Skeletal muscle tissue (tissue), 4 donors: ENCODE data around the gene MAGI1. TPM values are rescaled to one million over a fixed set of nuclear protein-coding genes. Genes with fewer than 3 reads are reported as not detected.

Experiments
- H3K27ac ChIP-seq: one replicate; pipeline ENCODE4 v1.7.0; 2013; ENCODE audit warnings: mild to moderate bottlenecking, low read depth, low read length, inconsistent platforms
- H3K27me3 ChIP-seq, 3 donors: one replicate each; pipeline ENCODE4 v1.7.0; 2013; ENCODE audit warnings: low read length in 3 of 3; ENCODE audit not compliant: control insufficient read depth in 3 of 3, insufficient read depth in 3 of 3
- H3K36me3 ChIP-seq, 3 donors: one replicate each; pipeline ENCODE4 v1.7.0; 2013; ENCODE audit warnings: low read length in 3 of 3; ENCODE audit not compliant: control insufficient read depth in 3 of 3, insufficient read depth in 3 of 3
- H3K4me1 ChIP-seq, 3 donors: one replicate each; pipeline ENCODE4 v1.7.0; 2013; ENCODE audit warnings: low read length in 3 of 3, mild to moderate bottlenecking in 3 of 3; ENCODE audit not compliant: control insufficient read depth in 3 of 3, insufficient read depth in 3 of 3
- H3K4me3 ChIP-seq, 3 donors: one replicate each; pipeline ENCODE4 v1.7.0; 2013; ENCODE audit warnings: low read length in 3 of 3
- H3K9ac ChIP-seq, 3 donors: one replicate each; pipeline ENCODE4 v1.7.0; 2013; ENCODE audit warnings: low read length in 3 of 3, mild to moderate bottlenecking in 3 of 3, moderate library complexity in 2 of 3, low read depth in 1 of 3
- H3K9me3 ChIP-seq, 3 donors: one replicate each; pipeline ENCODE4 v1.7.0; 2013; ENCODE audit warnings: low read length in 3 of 3; ENCODE audit not compliant: control insufficient read depth in 3 of 3
- total RNA-seq: library from RNA; depleted of rRNA; stranded (reverse); fragments of >200 nt; gene quantifications from one replicate; pipeline ENCODE4 v1.2.3, GENCODE V29; 2014
- donor health status: Osteomylitis.

The MAGI1 gene
- total RNA-seq, 1 donor from 2014 or later = 23.5 TPM

DNA sequence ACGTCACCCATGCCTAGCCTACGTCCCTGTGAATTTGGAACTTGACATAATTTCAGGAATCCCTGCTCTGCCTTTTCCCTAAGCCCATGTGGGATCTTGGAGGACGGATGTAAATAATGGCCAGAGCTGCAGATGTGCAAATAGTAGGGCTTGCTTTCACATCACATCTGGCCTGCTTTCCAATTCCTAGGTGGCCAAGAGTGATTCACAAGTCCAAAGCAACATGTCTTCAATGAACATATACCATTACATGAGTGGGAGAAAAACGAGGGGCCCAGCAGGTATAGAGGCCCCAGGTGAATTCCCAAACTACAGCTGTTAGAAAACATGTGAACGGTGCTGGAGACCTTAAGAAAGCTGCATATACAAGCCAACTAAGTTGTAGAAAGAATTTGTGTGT lies 214.6 kb downstream of the MAGI1 start:
- Histone ChIP-seq H3K27ac (no peak overlapping the region), H3K9ac (no peak overlapping the region), H3K4me1 (no peaks in the 10 kb centered on the region), H3K9me3 (no peaks in the 10 kb centered on the region), H3K4me3 (no peak overlapping the region), H3K27me3 (no peaks in the 10 kb centered on the region), H3K36me3 (no peaks in the 10 kb centered on the region)

DNA sequence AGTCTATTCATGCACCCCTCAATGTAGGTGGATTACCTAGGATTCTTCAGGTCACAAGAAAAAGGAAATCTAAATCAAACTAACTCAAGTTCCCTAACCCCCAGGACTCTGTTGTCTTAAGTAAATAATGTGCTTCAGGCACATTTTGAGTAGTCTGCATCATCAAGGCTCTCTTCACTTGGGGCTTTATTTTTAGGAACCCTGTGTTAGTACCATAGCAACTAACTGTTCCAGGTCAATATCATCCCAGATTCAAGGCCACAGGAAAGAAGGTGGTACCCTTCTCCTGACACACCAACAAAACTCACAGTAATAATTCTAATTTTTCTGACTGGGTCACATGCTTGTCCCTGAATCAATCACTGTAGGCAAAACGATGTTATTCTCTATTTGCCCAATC lies 218.1 kb downstream of the MAGI1 start:
- H3K27me3 ChIP-seq = no peaks in the 10 kb centered on the region
- H3K9me3 ChIP-seq = no peaks in the 10 kb centered on the region
- no peaks in the 10 kb centered on the region for H3K36me3 ChIP-seq
- H3K4me3 ChIP-seq = no peak overlapping the region
- no peak overlapping the region for H3K27ac ChIP-seq
- no peaks in the 10 kb centered on the region for H3K4me1 ChIP-seq
- no peak overlapping the region for H3K9ac ChIP-seq

DNA sequence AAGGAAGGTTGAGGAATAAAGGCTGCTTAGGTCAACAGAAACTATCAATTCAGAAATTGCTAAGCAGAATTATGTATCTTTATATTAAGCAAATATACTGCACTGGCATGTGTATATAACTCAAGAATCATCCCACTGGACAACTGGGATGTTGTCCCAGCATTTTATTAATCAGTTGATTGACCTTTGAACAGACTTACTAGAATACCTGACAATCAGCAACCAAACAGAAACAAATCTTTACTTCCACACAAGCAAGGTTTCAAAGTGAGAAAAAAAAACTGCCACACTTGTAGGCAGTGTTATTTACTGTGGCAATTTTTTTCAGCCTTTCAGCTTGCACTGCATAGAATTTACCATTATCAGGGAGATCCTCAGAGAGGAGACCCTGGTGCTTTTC lies 218.8 kb downstream of the MAGI1 start:
- no peak overlapping the region for H3K27ac ChIP-seq
- H3K9ac ChIP-seq = no peak overlapping the region
- H3K4me1 ChIP-seq = no peaks in the 10 kb centered on the region
- H3K4me3 ChIP-seq = no peak overlapping the region
- no peaks in the 10 kb centered on the region for H3K36me3 ChIP-seq
- no peaks in the 10 kb centered on the region for H3K9me3 ChIP-seq
- H3K27me3 ChIP-seq = no peaks in the 10 kb centered on the region

DNA sequence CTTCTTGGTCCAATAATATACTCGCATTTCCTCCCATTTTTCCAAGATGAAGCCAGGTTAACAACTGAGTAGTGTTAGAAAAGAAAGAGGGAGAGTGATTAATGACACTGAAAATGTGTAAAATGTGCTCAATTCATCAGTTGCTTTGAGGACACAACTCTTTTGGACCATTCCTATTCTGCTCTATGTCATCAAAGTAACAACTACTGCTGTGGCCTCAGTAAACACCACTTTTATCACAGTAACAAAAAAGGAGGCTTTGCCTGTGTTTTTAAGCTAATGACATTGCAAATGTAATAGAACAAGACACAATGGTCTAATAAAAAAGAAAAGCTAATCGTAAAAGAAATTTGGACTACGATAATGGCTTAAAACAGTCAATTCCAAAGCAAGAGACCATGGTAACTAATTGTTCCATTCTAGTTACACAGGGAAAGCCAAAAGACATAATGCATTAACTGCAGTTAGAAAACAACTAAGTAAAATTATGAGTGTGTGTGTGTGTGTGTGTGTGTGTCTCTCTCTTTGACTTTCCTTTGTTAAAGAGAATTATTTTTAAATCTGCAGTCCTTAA lies 221.1 kb downstream of the MAGI1 start:
- Histone ChIP-seq H3K4me1 (no peaks in the 10 kb centered on the region), H3K9ac (no peak overlapping the region), H3K27me3 (no peaks in the 10 kb centered on the region), H3K4me3 (no peak overlapping the region), H3K36me3 (no peaks in the 10 kb centered on the region), H3K27ac (no peak overlapping the region), H3K9me3 (no peaks in the 10 kb centered on the region)

DNA sequence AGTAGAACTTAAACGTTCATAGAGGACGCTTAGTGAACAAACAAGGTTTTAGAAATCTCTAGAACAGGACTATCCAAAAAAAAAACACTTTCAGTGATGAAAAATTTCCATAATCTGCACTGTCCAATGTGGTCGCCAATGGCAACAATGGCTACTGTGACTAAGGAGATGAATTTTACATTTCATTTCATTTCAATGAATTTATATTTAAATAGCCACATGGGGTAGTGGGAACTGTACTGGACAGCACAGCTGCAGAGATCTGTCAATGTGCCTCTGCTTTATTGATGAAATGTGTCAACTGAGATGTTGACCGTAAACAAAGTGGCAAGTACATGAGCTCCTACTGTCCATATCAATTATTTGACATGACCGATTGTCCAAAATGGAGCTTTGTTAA lies 222.5 kb downstream of the MAGI1 start:
- Histone ChIP-seq H3K27me3 (no peaks in the 10 kb centered on the region), H3K36me3 (no peaks in the 10 kb centered on the region), H3K9ac (no peak overlapping the region), H3K4me3 (no peak overlapping the region), H3K27ac (no peak overlapping the region), H3K9me3 (no peaks in the 10 kb centered on the region), H3K4me1 (peaks cover 0 to 7% (median 4%) of the 10 kb centered on the region in 3 donors)

DNA sequence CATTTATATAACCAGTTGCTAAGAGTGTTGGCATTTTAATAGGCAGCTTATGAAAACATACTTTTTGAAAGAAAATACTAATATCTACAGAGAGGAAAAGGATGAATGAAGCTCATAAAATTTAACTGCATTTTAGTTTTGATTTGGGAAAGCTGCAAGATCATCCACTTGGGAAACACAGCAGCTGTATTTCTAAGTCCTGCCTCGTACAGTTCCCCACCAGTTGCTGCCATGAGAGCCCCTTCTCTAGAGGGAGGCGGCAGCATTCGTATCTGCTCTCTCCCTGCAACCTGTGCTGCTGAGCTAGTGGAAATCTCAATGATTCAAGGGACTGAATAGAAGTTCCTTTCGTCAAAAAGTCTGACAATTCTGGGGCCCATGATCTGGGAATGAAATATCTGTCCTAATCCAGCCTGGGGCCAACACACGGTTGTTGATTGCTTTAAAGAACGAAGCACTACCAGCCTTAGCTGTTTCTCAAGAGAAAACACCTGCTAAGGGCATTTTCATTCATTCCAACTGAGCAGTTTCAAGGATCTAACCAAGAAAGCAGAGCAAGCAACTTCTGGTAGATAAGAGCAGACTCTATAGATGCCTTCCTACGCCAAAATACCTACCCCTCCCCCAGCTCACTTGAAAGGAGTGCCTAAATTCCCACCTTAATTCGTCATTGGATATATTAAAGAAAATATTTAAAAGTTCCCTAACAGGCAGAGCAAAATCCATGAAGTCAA lies 223.7 kb downstream of the MAGI1 start:
- H3K27ac ChIP-seq = no peak overlapping the region
- H3K4me1 ChIP-seq = peaks cover 4 to 14% (median 12%) of the 10 kb centered on the region in 3 donors

DNA sequence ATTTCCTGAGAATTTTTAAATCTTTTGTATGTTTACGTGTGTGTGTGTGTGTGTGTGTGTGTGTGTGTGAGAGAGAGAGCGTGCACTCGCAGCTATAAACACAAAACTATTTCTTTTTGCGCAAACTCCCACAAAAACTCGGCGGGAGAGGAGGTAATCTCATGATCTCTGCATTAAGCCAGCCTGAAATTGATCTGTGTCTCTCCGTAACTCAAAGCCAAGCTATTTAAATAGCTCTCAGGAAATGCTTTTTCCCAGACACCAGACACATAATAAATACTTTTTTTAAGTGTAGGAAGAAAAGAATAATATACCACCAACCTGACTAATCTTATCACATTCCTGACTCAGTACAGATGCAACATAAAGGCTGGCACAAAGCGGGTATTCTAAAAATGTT lies 226.8 kb downstream of the MAGI1 start:
- Histone ChIP-seq H3K9ac (peak overlapping the region in 1 of 3 donors; percentile 16), H3K9me3 (no peaks in the 10 kb centered on the region), H3K36me3 (no peaks in the 10 kb centered on the region), H3K27me3 (no peaks in the 10 kb centered on the region), H3K4me1 (peaks cover 4 to 14% (median 12%) of the 10 kb centered on the region in 3 donors), H3K27ac (no peak overlapping the region), H3K4me3 (no peak overlapping the region)

More for the DNA sequence above, 223.7 kb downstream of the MAGI1 start:
- no peaks in the 10 kb centered on the region for H3K27me3 ChIP-seq
- H3K4me3 ChIP-seq = no peak overlapping the region
- H3K9me3 ChIP-seq = no peaks in the 10 kb centered on the region
- no peak overlapping the region for H3K9ac ChIP-seq
- H3K36me3 ChIP-seq = no peaks in the 10 kb centered on the region

DNA sequence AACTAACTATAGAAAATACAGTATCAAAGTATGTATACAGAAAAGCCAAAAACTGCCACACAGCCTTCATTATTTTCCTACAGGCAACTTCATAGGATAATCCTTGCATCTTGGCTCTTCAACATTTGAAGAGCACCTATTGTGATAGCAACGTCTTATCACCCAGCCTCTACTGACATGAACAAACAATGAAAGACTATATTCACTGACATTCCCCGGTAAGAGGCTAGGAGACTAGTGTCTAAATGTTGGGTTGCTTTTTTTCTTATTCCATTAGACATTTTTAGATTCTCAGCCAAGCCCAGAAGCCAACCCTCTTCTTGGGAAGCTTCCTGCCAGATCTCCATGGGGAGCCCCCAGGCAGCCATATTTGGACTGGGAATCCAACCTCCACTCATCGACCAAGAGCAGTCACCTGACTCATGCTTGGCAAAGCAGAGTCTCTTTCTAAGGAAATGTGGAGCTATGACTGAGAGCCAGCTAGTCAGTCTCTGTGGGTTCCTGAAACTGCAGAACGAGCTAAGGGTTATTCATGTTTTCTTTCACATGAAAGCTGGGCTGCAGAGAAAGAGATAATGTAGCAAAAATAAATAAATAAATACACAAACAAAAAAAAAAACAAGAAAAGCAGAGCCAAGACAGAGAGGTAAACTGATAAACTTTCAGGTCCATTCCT lies 227.5 kb downstream of the MAGI1 start:
- Histone ChIP-seq H3K27me3 (no peaks in the 10 kb centered on the region), H3K4me1 (peaks cover 4 to 14% (median 12%) of the 10 kb centered on the region in 3 donors), H3K27ac (no peak overlapping the region), H3K36me3 (no peaks in the 10 kb centered on the region), H3K9me3 (no peaks in the 10 kb centered on the region), H3K9ac (no peak overlapping the region), H3K4me3 (no peak overlapping the region)

DNA sequence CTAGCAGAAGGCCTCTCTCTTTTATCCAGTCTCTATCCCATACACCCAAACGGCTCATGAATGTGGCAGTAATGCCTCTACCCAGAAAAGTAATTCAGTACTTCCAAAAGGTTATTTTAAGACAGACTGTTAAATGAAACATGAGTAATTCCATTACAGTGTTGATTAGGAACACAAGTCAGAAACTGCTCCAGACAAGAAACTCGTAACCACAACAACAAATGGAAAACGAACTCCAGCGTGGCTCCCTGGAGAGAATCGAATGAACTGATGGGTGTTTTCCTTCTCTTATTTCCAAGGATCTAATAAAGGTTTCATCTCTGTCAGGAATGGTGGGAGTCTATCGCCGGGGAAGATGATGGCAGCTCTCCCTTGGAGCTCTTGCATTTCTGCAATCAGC lies 228.4 kb downstream of the MAGI1 start:
- Histone ChIP-seq H3K4me3 (peak overlapping the region in 1 of 3 donors; percentile 49), H3K4me1 (peaks cover 4 to 14% (median 12%) of the 10 kb centered on the region in 3 donors), H3K27me3 (no peaks in the 10 kb centered on the region), H3K9me3 (no peaks in the 10 kb centered on the region), H3K27ac (no peak overlapping the region), H3K9ac (no peak overlapping the region), H3K36me3 (no peaks in the 10 kb centered on the region)

DNA sequence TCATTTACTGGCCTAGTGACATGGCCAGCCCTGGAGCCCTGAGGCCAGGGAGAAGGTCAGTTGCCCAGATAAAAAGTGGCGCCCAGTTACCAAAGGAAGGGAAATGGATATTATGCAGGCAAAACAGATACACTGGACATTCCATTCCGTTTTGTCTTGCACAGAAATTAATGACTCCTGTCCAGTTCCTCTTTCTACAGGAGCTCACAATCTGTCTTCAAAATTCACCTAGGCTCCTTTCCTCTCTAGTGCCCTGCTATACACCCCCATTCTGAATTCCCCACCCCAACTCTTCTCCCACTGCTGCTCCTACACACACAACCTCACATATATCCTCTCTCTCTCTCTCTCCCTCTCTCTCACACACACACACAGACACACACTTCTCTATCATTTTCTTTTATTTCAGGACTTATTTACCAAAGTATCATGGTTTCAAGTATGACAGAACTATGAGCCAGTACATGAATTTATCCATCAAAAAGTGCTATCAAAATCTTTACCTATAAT lies 229.0 kb downstream of the MAGI1 start:
- H3K36me3 ChIP-seq = no peaks in the 10 kb centered on the region
- peaks cover 4 to 14% (median 12%) of the 10 kb centered on the region in 3 donors for H3K4me1 ChIP-seq
- no peak overlapping the region for H3K27ac ChIP-seq
- H3K9ac ChIP-seq = no peak overlapping the region
- H3K27me3 ChIP-seq = no peaks in the 10 kb centered on the region
- H3K4me3 ChIP-seq = no peak overlapping the region
- H3K9me3 ChIP-seq = no peaks in the 10 kb centered on the region
